Uterus (tissue), 4 donors: Measurements from ENCODE around the gene DHRS1. TPM values are rescaled to one million over a fixed set of nuclear protein-coding genes. Genes with fewer than 3 reads are reported as not detected.
"Not testable (repeated sequence)": the region's sequence is repeated elsewhere in the genome, so short reads cannot be mapped to it uniquely, and the experiment has no call there.

Source experiments
- DNase-seq, 2 donors: peaks; one replicate each; pipeline ENCODE4 v3.0.0-alpha.2; 2019 to 2020
- H3K27ac ChIP-seq, 2 donors: fragments of 200-600 bp; sonication (generic); 1 replicate in 1 of 2; 2 replicates in 1 of 2; pipeline ENCODE4 v1.5.1; 2016 to 2018
- H3K27me3 ChIP-seq, 2 donors: fragments of 200-600 bp; sonication (generic); one replicate each; pipeline ENCODE4 v1.5.1; 2018 to 2019; ENCODE audit warnings: control low read depth in 1 of 2
- H3K36me3 ChIP-seq, 2 donors: fragments of 200-600 bp; sonication (generic); one replicate each; pipeline ENCODE4 v1.5.1; 2019; ENCODE audit warnings: control low read depth in 1 of 2
- H3K4me1 ChIP-seq, 2 donors: fragments of 200-600 bp; sonication (generic); one replicate each; pipeline ENCODE4 v1.5.1; 2018 to 2019; ENCODE audit warnings: control low read depth in 1 of 2
- H3K4me3 ChIP-seq, 2 donors: fragments of 200-600 bp; sonication (generic); 1 replicate in 1 of 2; 2 replicates in 1 of 2; pipeline ENCODE4 v1.5.1; 2018 to 2019; ENCODE audit warnings: mild to moderate bottlenecking in 1 of 2
- H3K9me3 ChIP-seq, 2 donors: fragments of 200-600 bp; sonication (generic); one replicate each; pipeline ENCODE4 v1.5.1; 2019; ENCODE audit warnings: control low read depth in 1 of 2
- POLR2A ChIP-seq, 2 donors: fragments of 450-650 bp; IDR thresholded peaks; one replicate each; pipeline ENCODE4 v1.6.1; 2016; ENCODE audit warnings: antibody characterized with exemption in 2 of 2, mild to moderate bottlenecking in 1 of 2, moderate library complexity in 1 of 2
- intact Hi-C: fragments of 100-400 bp; cut with DNase I; formaldehyde crosslinking; loops from one replicate; pipeline ENCODE4 v1.15.1; 2023; ENCODE audit warnings: low total_unique reads
- total RNA-seq, 4 donors: library from RNA; depleted of rRNA in 3 of 4; stranded (reverse); fragments of >200 nt in 3 of 4; gene quantifications; one replicate each; pipeline versions ENCODE4 v1.1.0 to v1.2.4, GENCODE V29; 2014 to 2023
- TF ChIP-seq, protein P1 (sequence below), 4 experiments: fragments of 200-600 bp in 2 of 4; fragments of 450-650 bp in 2 of 4; sonication (generic) in 2 of 4; IDR thresholded peaks; one replicate each; pipeline ENCODE4 v1.5.1; 2016 to 2019; ENCODE audit warnings: antibody characterized with exemption in 4 of 4, mild to moderate bottlenecking in 2 of 4, moderate library complexity in 1 of 4
- donor health status: DM: yes; HTN: yes; CAD: no.

Gene DHRS1
- total RNA-seq, 4 donors from 2014 or later: 17.0 to 52.4 (median 37.7) TPM

DNA sequence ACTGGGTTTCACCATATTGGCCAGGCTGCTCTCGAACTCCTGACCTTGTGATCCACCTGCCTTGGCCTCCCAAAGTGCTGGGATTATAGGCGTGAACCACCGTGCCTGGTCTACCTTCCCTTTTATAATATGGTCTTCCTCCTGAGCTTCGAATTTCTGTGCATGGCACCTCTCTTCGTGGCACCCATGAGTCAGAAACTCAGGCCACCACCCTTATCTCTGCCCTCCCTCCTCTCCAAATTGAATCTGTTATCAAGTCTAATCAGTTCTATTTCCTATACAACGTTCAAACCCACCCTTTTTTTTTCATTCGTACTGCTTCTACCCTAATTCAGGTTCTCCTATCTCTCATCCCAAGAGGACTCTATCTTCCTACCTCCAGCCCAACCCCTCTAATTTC lies 52.2 kb downstream of the DHRS1 start:
- DNase-seq: no peak
- no peak overlapping the region for H3K4me3 ChIP-seq
- intact Hi-C loops: loop anchor here (10.0 kb wide), 1 partner anchor 47 kb away; the partner anchor contains the start of genes DHRS1 and NOP9

GRCh38 chr14:24246765-24247212 lies 52.8 kb downstream of the DHRS1 start:
- no peak overlapping the region for H3K27ac ChIP-seq
- TF ChIP-seq, protein P1, sequence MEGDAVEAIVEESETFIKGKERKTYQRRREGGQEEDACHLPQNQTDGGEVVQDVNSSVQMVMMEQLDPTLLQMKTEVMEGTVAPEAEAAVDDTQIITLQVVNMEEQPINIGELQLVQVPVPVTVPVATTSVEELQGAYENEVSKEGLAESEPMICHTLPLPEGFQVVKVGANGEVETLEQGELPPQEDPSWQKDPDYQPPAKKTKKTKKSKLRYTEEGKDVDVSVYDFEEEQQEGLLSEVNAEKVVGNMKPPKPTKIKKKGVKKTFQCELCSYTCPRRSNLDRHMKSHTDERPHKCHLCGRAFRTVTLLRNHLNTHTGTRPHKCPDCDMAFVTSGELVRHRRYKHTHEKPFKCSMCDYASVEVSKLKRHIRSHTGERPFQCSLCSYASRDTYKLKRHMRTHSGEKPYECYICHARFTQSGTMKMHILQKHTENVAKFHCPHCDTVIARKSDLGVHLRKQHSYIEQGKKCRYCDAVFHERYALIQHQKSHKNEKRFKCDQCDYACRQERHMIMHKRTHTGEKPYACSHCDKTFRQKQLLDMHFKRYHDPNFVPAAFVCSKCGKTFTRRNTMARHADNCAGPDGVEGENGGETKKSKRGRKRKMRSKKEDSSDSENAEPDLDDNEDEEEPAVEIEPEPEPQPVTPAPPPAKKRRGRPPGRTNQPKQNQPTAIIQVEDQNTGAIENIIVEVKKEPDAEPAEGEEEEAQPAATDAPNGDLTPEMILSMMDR (IDR thresholded peaks at IDR 0.05): no peak
- no peak for TF ChIP-seq POLR2A (IDR thresholded peaks at IDR 0.05)

More for the DNA sequence above, 52.2 kb downstream of the DHRS1 start:
- Histone ChIP-seq H3K27ac (no peak overlapping the region), H3K9me3 (no peaks in the 10 kb centered on the region), H3K27me3 (no peaks in the 10 kb centered on the region), H3K36me3 (no peaks in the 10 kb centered on the region), H3K4me1 (no peaks in the 10 kb centered on the region)
- TF ChIP-seq POLR2A (IDR thresholded peaks at IDR 0.05): no peak
- TF ChIP-seq, protein P1 (IDR thresholded peaks at IDR 0.05): no peak

DNA sequence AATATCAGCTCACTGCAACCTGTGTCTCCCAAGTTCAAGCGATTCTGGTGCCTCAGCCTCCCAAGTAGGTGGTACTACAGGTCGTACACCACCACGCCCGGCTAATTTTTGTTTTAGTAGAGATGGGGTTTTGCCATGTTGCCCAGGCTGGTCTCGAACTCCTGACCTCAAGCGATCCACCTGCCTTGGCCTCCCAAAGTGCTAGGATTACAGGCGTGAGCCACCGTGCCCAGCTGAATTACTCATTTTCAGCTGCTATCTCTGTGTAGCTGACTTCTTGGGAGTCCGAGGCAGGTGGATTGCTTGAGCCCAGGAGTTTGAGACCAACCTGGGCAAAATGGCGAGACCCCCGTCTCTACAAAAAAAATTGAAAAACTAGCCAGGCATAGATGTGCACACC lies 54.2 kb downstream of the DHRS1 start:
- H3K4me1 ChIP-seq: peaks cover 0 to 11% of the 10 kb centered on the region in 2 donors
- H3K4me3 ChIP-seq, DNase-seq, H3K9me3 ChIP-seq, H3K27me3 ChIP-seq, H3K27ac ChIP-seq, H3K36me3 ChIP-seq: not testable (repeated sequence)
- intact Hi-C loops: loop anchor here (10.0 kb wide), 1 partner anchor 49 kb away; the partner anchor contains the start of genes DHRS1 and NOP9

More at GRCh38 chr14:24246765-24247212, 52.8 kb downstream of the DHRS1 start:
- no peaks in the 10 kb centered on the region for H3K27me3 ChIP-seq
- H3K4me1 ChIP-seq: no peaks in the 10 kb centered on the region
- no peak overlapping the region for H3K4me3 ChIP-seq
- intact Hi-C loops: loop anchor here (10.0 kb wide), 1 partner anchor 48 kb away; the partner anchor contains the start of genes DHRS1 and NOP9
- H3K36me3 ChIP-seq: no peaks in the 10 kb centered on the region
- DNase-seq: no peak
- no peaks in the 10 kb centered on the region for H3K9me3 ChIP-seq

DNA sequence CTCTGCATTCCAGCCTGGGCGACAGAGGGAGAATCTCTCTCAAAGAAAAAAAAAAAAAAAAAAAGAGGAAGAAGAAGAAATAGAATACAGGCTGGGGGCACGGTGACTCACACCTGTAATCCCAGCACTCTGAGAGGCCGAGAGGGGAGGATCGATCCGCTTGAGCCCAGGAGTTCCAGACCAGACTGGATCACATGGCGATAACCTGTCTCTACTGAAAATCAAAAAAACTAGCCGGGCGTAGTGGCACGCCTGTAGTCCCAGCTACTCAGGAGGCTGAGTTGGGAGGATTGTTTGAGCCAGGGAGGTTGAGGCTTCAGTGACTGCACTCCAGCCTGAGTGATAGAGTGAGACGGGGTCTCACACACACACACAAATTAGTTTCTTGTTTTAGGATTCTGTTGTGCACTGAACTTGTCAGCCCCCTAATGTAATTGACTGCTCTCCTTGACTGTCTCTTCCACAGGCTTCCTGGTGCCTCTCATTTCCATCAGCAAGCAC lies 56.2 kb downstream of the DHRS1 start:
- H3K4me3 ChIP-seq: peak overlapping the region; percentile 51 to 62
- TF ChIP-seq, protein P1 (IDR thresholded peaks at IDR 0.05): no peak
- TF ChIP-seq POLR2A (IDR thresholded peaks at IDR 0.05): no peak
- intact Hi-C loops: loop anchor here (10.0 kb wide), 1 partner anchor 51 kb away; the partner anchor contains the start of genes DHRS1 and NOP9
- no peaks in the 10 kb centered on the region for H3K27me3 ChIP-seq
- H3K36me3 ChIP-seq: no peaks in the 10 kb centered on the region
- H3K27ac ChIP-seq: peak overlapping the region; percentile 94 to 97
- peak in 1 of 2 donors; percentile 45 for DNase-seq
- H3K9me3 ChIP-seq: no peaks in the 10 kb centered on the region
- peaks cover 0 to 21% of the 10 kb centered on the region in 2 donors for H3K4me1 ChIP-seq

DNA sequence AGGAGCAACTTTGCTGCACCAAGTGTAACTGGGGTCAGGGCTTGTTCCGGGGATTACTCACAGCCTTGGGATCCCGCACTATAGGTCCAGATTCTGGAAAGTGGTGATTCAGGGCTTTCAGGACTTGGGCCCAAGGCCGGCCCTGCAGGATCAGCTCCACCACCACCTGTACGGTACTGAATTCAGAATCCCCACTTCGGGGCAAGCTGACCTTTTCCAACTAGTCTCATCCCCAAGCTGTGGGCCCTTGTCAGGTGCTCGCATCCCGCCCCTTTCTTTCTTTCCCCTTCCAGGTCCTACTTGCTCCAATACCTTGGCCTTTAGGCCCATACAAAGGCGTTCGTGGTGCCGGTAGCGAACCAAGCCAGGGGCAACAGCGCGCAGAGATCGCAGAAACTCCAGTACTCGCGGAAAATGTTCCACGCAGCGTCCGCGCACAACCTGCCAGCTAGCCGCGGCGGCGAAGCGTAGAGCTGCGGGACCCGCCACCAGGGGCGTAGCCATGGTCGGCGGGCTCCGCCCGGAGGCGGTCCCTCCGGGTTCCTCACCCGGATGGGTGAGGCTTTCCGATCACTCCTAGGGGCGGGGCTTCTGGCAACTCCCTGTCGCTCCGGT lies 57.6 kb downstream of the DHRS1 start:
- no peaks in the 10 kb centered on the region for H3K27me3 ChIP-seq
- H3K27ac ChIP-seq: peak overlapping the region; percentile 94 to 97
- no peaks in the 10 kb centered on the region for H3K9me3 ChIP-seq
- intact Hi-C loops: loop anchor here (10.0 kb wide), 1 partner anchor 53 kb away; the partner anchor contains the start of genes DHRS1 and NOP9
- peaks cover 0 to 21% of the 10 kb centered on the region in 2 donors for H3K4me1 ChIP-seq
- no peaks in the 10 kb centered on the region for H3K36me3 ChIP-seq
- peak overlapping the region; percentile 51 to 62 for H3K4me3 ChIP-seq
- TF ChIP-seq, protein P1 (IDR thresholded peaks at IDR 0.05): peak; percentile 56 to 85 (median 74)
- no peak for TF ChIP-seq POLR2A (IDR thresholded peaks at IDR 0.05)
- DNase-seq: peak; percentile 92 to 93

Other genes starting within 250 kb of the DHRS1 start
- under 1 TPM in 2 of 4 donors, not detected in 2; 0.21 to 0.48 TPM for gene CARMIL3, start 247.8 kb downstream of the DHRS1 start, total RNA-seq
- under 1 TPM in 1 of 4 donors, not detected in 3; 0.76 TPM for gene CPNE6, start 228.2 kb downstream of the DHRS1 start, total RNA-seq
- 10 to 100 TPM in 3 of 4 donors, not detected in 1; 13.1 to 19.4 (median 15.1) TPM for gene PCK2, start 205.5 kb downstream of the DHRS1 start, total RNA-seq
- gene DCAF11, start 185.0 kb downstream of the DHRS1 start, total RNA-seq: 10 to 100 TPM; 42.9 to 87.4 (median 57.8) TPM
- gene NRL, start 184.8 kb downstream of the DHRS1 start, total RNA-seq: 1 to 10 TPM in 3 of 4 donors, not detected in 1; 1.2 to 1.8 (median 1.3) TPM
- gene FITM1, start 169.1 kb downstream of the DHRS1 start, total RNA-seq: 1 to 10 TPM in 2 of 4 donors, under 1 TPM in 1, not detected in 1; 0.48 to 2.4 (median 1.3) TPM
- gene PSME1, start 163.6 kb downstream of the DHRS1 start, total RNA-seq: 100 to 1,000 TPM in 2 of 4 donors, 10 to 100 TPM in 2; 81.0 to 175 (median 131) TPM
- 10 to 100 TPM in 2 of 4 donors, 1 to 10 TPM in 1, not detected in 1; 6.2 to 21.2 (median 10.9) TPM for gene EMC9, start 158.2 kb downstream of the DHRS1 start, total RNA-seq
- gene PSME2, start 153.2 kb downstream of the DHRS1 start, total RNA-seq: 100 to 1,000 TPM in 1 of 4 donors, 10 to 100 TPM in 3; 16.9 to 113 (median 25.7) TPM
- gene RNF31, start 152.3 kb downstream of the DHRS1 start, total RNA-seq: 100 to 1,000 TPM in 1 of 4 donors, 10 to 100 TPM in 3; 17.7 to 106 (median 57.9) TPM
- 100 to 1,000 TPM in 1 of 4 donors, 10 to 100 TPM in 3; 33.2 to 205 (median 67.2) TPM for gene IRF9, start 138.5 kb downstream of the DHRS1 start, total RNA-seq
- gene REC8, start 127.7 kb downstream of the DHRS1 start, total RNA-seq: 10 to 100 TPM in 3 of 4 donors, 1 to 10 TPM in 1; 9.5 to 54.3 (median 42.1) TPM
- 10 to 100 TPM in 3 of 4 donors, 1 to 10 TPM in 1; 3.1 to 33.7 (median 29.6) TPM for gene IPO4, start 111.0 kb downstream of the DHRS1 start, total RNA-seq
- gene TM9SF1, start 104.3 kb downstream of the DHRS1 start, total RNA-seq: 10 to 100 TPM; 31.2 to 79.8 (median 52.4) TPM
- gene TSSK4, start 94.1 kb downstream of the DHRS1 start, total RNA-seq: under 1 TPM in 1 of 4 donors, not detected in 3; 0.98 TPM
- gene CHMP4A, start 86.3 kb downstream of the DHRS1 start, total RNA-seq: 10 to 100 TPM in 3 of 4 donors, 1 to 10 TPM in 1; 6.8 to 53.3 (median 33.9) TPM
- 100 to 1,000 TPM in 1 of 4 donors, 10 to 100 TPM in 2, 1 to 10 TPM in 1; 5.6 to 137 (median 24.2) TPM for gene MDP1, start 83.7 kb downstream of the DHRS1 start, total RNA-seq
- 1,000 to 10,000 TPM in 1 of 4 donors, 100 to 1,000 TPM in 2, 10 to 100 TPM in 1; 61.2 to 1,004 (median 192) TPM for gene NEDD8, start 67.4 kb downstream of the DHRS1 start, total RNA-seq
- gene GMPR2, start 66.9 kb downstream of the DHRS1 start, total RNA-seq: 10 to 100 TPM; 38.9 to 60.9 (median 48.8) TPM
- 100 to 1,000 TPM in 1 of 4 donors, 10 to 100 TPM in 3; 41.0 to 123 (median 66.8) TPM for gene TINF2, start 57.2 kb downstream of the DHRS1 start, total RNA-seq
- gene TGM1, start 36.6 kb downstream of the DHRS1 start, total RNA-seq: 1 to 10 TPM in 2 of 4 donors, not detected in 2; 1.6 to 3.2 TPM
- 10 to 100 TPM in 3 of 4 donors, 1 to 10 TPM in 1; 9.2 to 67.9 (median 23.2) TPM for gene RABGGTA, start 28.2 kb downstream of the DHRS1 start, total RNA-seq
- gene NOP9, start 70 bp upstream of the DHRS1 start, total RNA-seq: 10 to 100 TPM in 3 of 4 donors, 1 to 10 TPM in 1; 5.0 to 23.5 (median 22.5) TPM
- gene CIDEB, start 8.2 kb upstream of the DHRS1 start, total RNA-seq: 10 to 100 TPM in 2 of 4 donors, 1 to 10 TPM in 2; 1.3 to 25.5 (median 14.1) TPM
- gene LTB4R2, start 10.4 kb upstream of the DHRS1 start, total RNA-seq: 1 to 10 TPM in 3 of 4 donors, not detected in 1; 1.0 to 7.1 (median 5.6) TPM
- 10 to 100 TPM in 1 of 4 donors, 1 to 10 TPM in 3; 3.7 to 19.5 (median 5.6) TPM for gene LTB4R, start 11.7 kb upstream of the DHRS1 start, total RNA-seq
- gene ADCY4, start 35.3 kb upstream of the DHRS1 start, total RNA-seq: 100 to 1,000 TPM in 2 of 4 donors, 10 to 100 TPM in 2; 22.8 to 138 (median 86.1) TPM
- gene RIPK3, start 40.2 kb upstream of the DHRS1 start, total RNA-seq: 100 to 1,000 TPM in 1 of 4 donors, 1 to 10 TPM in 2, under 1 TPM in 1; 0.29 to 123 (median 6.0) TPM
- 100 to 1,000 TPM in 1 of 4 donors, 10 to 100 TPM in 3; 25.6 to 187 (median 86.4) TPM for gene NFATC4, start 68.4 kb upstream of the DHRS1 start, total RNA-seq
- 10 to 100 TPM in 3 of 4 donors, 1 to 10 TPM in 1; 4.9 to 51.1 (median 27.3) TPM for gene NYNRIN, start 99.2 kb upstream of the DHRS1 start, total RNA-seq
- gene CBLN3, start 129.9 kb upstream of the DHRS1 start, total RNA-seq: 1 to 10 TPM in 3 of 4 donors, not detected in 1; 1.3 to 3.3 (median 3.2) TPM
- gene KHNYN, start 130.2 kb upstream of the DHRS1 start, total RNA-seq: 10 to 100 TPM; 16.5 to 88.6 (median 66.1) TPM
- gene SDR39U1, start 143.0 kb upstream of the DHRS1 start, total RNA-seq: 10 to 100 TPM; 12.8 to 87.5 (median 33.0) TPM
- gene CMA1, start 208.5 kb upstream of the DHRS1 start, total RNA-seq: not detected